ENCODE results near the gene SOWAHA. TPM values are rescaled to one million over a fixed set of nuclear protein-coding genes. Genes with fewer than 3 reads are reported as not detected.
A peak's percentile ranks its signal among the peaks of the same experiment; 100 is the strongest.

The SOWAHA gene
- total RNA-seq, 2 donors from 2014 or later: 4.1 to 16.7 TPM

GRCh38 chr5:132777209-132778069 lies 35.7 kb upstream of the SOWAHA start, which contains the start of gene SEPTIN8:
Gene SEPTIN8, minus strand, starts transcription at chr5:132777239. Its CDS starts 102 bp downstream, at chr5:132777137.
- peak within 1 kb of the TSS; percentile 71 to 85 for H3K4me3 ChIP-seq
- H3K9me3 ChIP-seq: no peaks in the 10 kb centered on the region
- peak; percentile 10 for TF ChIP-seq POLR2A (IDR thresholded peaks at IDR 0.05)
- TF ChIP-seq POLR2AphosphoS5 (IDR thresholded peaks at IDR 0.05): no peak
- TF ChIP-seq CTCF (IDR thresholded peaks at IDR 0.05): no peak
- DNase-seq (ENCODE audit: low spot score): peak; percentile 32
- WGBS: 1% methylated on average over 72 of the region's 82 CpGs
- H3K27ac ChIP-seq: peak within 1 kb of the TSS; percentile 70 to 71
- no peaks in the 10 kb centered on the region for H3K36me3 ChIP-seq
- H3K4me1 ChIP-seq (replicated peaks): no peaks in the 10 kb centered on the region
- H3K27me3 ChIP-seq (replicated peaks; ENCODE audit: insufficient read depth): no peaks in the 10 kb centered on the region
- intact Hi-C loops (cut with DNase I): no loop called here

GRCh38 chr5:132778129-132778528 lies 35.0 kb upstream of the SOWAHA start:
- 45% methylated on average over 4 of the region's 4 CpGs for WGBS
- no peaks in the 10 kb centered on the region for H3K9me3 ChIP-seq
- DNase-seq (ENCODE audit: low spot score): no peak
- peak overlapping the region; percentile 71 to 85 for H3K4me3 ChIP-seq
- intact Hi-C loops (cut with DNase I): no loop called here
- H3K27ac ChIP-seq: no peak overlapping the region
- H3K27me3 ChIP-seq (replicated peaks; ENCODE audit: insufficient read depth): no peaks in the 10 kb centered on the region
- no peaks in the 10 kb centered on the region for H3K36me3 ChIP-seq
- no peaks in the 10 kb centered on the region for H3K4me1 ChIP-seq (replicated peaks)
- TF ChIP-seq POLR2A (IDR thresholded peaks at IDR 0.05) (no peak), CTCF (IDR thresholded peaks at IDR 0.05) (no peak), POLR2AphosphoS5 (IDR thresholded peaks at IDR 0.05) (no peak)

GRCh38 chr5:132778856-132779255 lies 34.2 kb upstream of the SOWAHA start:
- no peaks in the 10 kb centered on the region for H3K36me3 ChIP-seq
- TF ChIP-seq POLR2A (IDR thresholded peaks at IDR 0.05) (no peak), CTCF (IDR thresholded peaks at IDR 0.05) (no peak), POLR2AphosphoS5 (IDR thresholded peaks at IDR 0.05) (no peak)
- WGBS: 83% methylated on average over 5 of the region's 5 CpGs
- intact Hi-C loops (cut with DNase I): no loop called here
- no peaks in the 10 kb centered on the region for H3K4me1 ChIP-seq (replicated peaks)
- H3K27ac ChIP-seq: no peak overlapping the region
- H3K4me3 ChIP-seq: no peak overlapping the region
- DNase-seq (ENCODE audit: low spot score): no peak
- no peaks in the 10 kb centered on the region for H3K27me3 ChIP-seq (replicated peaks; ENCODE audit: insufficient read depth)
- no peaks in the 10 kb centered on the region for H3K9me3 ChIP-seq

- Histone ChIP-seq H3K4me1 (replicated peaks) (no peaks in the 10 kb centered on the region), H3K27me3 (replicated peaks; ENCODE audit: insufficient read depth) (no peaks in the 10 kb centered on the region), H3K4me3 (no peak overlapping the region), H3K36me3 (no peaks in the 10 kb centered on the region), H3K9me3 (no peaks in the 10 kb centered on the region), H3K27ac (no peak overlapping the region)
- no peak for DNase-seq (ENCODE audit: low spot score)
- WGBS: 88% methylated on average over 3 of the region's 3 CpGs
- intact Hi-C loops (cut with DNase I): no loop called here
- TF ChIP-seq POLR2A (IDR thresholded peaks at IDR 0.05) (no peak), CTCF (IDR thresholded peaks at IDR 0.05) (no peak), POLR2AphosphoS5 (IDR thresholded peaks at IDR 0.05) (no peak)
Observed at GRCh38 chr5:132779961-132780360, 33.1 kb upstream of the SOWAHA start.

GRCh38 chr5:132780577-132780976 lies 32.5 kb upstream of the SOWAHA start:
- no peaks in the 10 kb centered on the region for H3K9me3 ChIP-seq
- WGBS: 89% methylated on average over 1 of the region's 1 CpG
- no peak overlapping the region for H3K27ac ChIP-seq
- TF ChIP-seq CTCF (IDR thresholded peaks at IDR 0.05) (no peak), POLR2A (IDR thresholded peaks at IDR 0.05) (no peak), POLR2AphosphoS5 (IDR thresholded peaks at IDR 0.05) (no peak)
- H3K4me3 ChIP-seq: no peak overlapping the region
- H3K4me1 ChIP-seq (replicated peaks): no peaks in the 10 kb centered on the region
- no peaks in the 10 kb centered on the region for H3K27me3 ChIP-seq (replicated peaks; ENCODE audit: insufficient read depth)
- intact Hi-C loops (cut with DNase I): no loop called here
- no peak for DNase-seq (ENCODE audit: low spot score)
- no peaks in the 10 kb centered on the region for H3K36me3 ChIP-seq

Data from prostate gland (tissue), 2 donors.